ENCODE results near the gene OSBPL10. TPM values are rescaled to one million over a fixed set of nuclear protein-coding genes. Genes with fewer than 3 reads are reported as not detected.

The OSBPL10 gene
- total RNA-seq, 4 donors from 2014 or later: 12.5 to 38.3 (median 22.7) TPM

DNA sequence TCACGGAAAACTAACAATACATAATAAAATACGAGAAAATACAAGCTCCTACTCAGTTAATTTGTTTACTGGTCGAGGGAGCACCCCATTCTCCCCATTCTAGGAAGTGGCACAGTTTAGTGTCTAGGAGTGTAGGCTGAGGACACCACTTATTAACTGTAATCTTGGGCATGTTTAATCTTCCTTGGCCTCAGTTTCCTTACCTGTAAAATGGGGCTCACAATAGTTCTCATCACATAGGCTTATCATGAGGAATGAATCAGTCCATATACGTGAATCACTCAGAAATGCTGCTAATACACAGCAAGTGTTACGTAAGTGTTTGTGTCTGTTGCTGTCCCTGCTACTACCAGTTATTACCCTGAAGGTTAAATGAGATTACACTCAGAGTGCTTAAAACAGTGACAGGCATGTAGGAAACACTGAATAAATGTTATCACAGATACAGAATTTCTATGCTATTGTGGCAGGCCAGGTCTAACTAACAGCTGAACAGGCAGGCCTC, 210.2 kb downstream of the OSBPL10 start:
- Histone ChIP-seq H3K9me3 (no peaks in the 10 kb centered on the region), H3K4me1 (no peaks in the 10 kb centered on the region), H3K36me3 (no peaks in the 10 kb centered on the region), H3K27ac (no peak overlapping the region), H3K4me3 (no peak overlapping the region), H3K27me3 (no peaks in the 10 kb centered on the region)
- DNase-seq (ENCODE audit: low spot score in 2 of 2): no peak
- WGBS: 85% methylated on average over 5 of the region's 5 CpGs
- TF ChIP-seq POLR2AphosphoS5 (IDR thresholded peaks at IDR 0.05): no peak
- TF ChIP-seq POLR2A (IDR thresholded peaks at IDR 0.05): no peak
- TF ChIP-seq, protein P1, sequence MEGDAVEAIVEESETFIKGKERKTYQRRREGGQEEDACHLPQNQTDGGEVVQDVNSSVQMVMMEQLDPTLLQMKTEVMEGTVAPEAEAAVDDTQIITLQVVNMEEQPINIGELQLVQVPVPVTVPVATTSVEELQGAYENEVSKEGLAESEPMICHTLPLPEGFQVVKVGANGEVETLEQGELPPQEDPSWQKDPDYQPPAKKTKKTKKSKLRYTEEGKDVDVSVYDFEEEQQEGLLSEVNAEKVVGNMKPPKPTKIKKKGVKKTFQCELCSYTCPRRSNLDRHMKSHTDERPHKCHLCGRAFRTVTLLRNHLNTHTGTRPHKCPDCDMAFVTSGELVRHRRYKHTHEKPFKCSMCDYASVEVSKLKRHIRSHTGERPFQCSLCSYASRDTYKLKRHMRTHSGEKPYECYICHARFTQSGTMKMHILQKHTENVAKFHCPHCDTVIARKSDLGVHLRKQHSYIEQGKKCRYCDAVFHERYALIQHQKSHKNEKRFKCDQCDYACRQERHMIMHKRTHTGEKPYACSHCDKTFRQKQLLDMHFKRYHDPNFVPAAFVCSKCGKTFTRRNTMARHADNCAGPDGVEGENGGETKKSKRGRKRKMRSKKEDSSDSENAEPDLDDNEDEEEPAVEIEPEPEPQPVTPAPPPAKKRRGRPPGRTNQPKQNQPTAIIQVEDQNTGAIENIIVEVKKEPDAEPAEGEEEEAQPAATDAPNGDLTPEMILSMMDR (IDR thresholded peaks at IDR 0.05): no peak
- no peak for TF ChIP-seq EP300 (IDR thresholded peaks at IDR 0.05)

DNA sequence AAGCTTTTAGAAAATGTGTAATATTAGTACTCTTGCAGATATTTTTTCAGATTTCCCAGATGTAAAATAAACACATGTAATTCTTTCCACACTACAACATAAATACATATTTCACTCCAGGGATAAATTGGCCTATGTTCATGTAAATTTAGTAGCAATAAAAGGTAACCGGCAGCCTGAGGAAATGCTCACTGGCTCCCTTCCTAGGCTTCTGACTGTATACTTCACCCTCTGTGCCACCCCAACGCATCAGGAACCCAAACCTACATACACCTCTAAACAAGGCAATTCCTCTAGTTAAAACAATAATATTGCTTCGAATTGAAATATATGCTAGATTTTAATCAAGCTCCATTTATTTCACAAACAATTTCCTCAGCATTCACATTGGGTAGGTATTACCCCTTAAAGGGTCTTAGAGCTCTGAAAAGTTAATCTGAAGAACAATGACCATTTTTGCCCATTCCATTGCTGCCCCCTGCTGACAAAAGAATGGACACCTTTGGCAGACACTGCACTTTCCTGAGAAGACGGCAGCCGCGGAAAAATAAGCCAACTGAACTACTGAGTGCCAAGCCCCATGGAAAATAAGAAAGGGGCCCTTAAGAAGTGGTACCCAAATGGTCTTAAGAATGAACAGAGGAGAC, 212.5 kb downstream of the OSBPL10 start:
- Histone ChIP-seq H3K27me3 (no peaks in the 10 kb centered on the region), H3K27ac (no peak overlapping the region), H3K9me3 (no peaks in the 10 kb centered on the region), H3K4me3 (no peak overlapping the region), H3K36me3 (no peaks in the 10 kb centered on the region), H3K4me1 (no peaks in the 10 kb centered on the region)
- 31% methylated on average over 6 of the region's 6 CpGs for WGBS
- TF ChIP-seq EP300 (IDR thresholded peaks at IDR 0.05) (no peak), POLR2A (IDR thresholded peaks at IDR 0.05) (no peak)
- TF ChIP-seq, protein P1 (IDR thresholded peaks at IDR 0.05): peak; percentile 36 to 44
- no peak for DNase-seq (ENCODE audit: low spot score in 2 of 2)

DNA sequence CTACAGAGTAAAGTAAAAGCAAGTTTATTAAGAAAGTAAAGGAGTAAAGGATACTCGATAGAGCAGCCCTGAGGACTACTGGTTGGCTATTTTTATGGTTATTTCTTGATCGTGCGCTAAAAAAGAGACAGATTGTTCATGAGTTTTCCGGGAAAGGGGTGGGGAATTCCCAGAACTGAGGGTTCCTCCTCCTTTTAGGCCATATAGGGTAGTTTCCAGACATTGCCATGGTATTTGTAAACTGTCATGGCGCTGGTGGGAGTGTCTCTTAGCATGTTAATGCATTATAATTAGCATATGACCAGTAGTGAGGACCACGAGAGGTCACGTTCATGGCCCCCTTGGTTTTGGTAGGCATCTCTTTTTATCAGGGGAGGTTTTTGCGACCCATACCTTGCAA, 213.1 kb downstream of the OSBPL10 start:
- no peaks in the 10 kb centered on the region for H3K9me3 ChIP-seq
- TF ChIP-seq POLR2A (IDR thresholded peaks at IDR 0.05) (no peak), EP300 (IDR thresholded peaks at IDR 0.05) (no peak), POLR2AphosphoS5 (IDR thresholded peaks at IDR 0.05) (no peak)
- TF ChIP-seq, protein P1 (IDR thresholded peaks at IDR 0.05): no peak
- no peak overlapping the region for H3K27ac ChIP-seq
- H3K4me3 ChIP-seq: no peak overlapping the region
- no peaks in the 10 kb centered on the region for H3K27me3 ChIP-seq
- 87% methylated on average over 8 of the region's 8 CpGs for WGBS
- H3K36me3 ChIP-seq: no peaks in the 10 kb centered on the region
- DNase-seq (ENCODE audit: low spot score in 2 of 2): no peak
- H3K4me1 ChIP-seq: no peaks in the 10 kb centered on the region

DNA sequence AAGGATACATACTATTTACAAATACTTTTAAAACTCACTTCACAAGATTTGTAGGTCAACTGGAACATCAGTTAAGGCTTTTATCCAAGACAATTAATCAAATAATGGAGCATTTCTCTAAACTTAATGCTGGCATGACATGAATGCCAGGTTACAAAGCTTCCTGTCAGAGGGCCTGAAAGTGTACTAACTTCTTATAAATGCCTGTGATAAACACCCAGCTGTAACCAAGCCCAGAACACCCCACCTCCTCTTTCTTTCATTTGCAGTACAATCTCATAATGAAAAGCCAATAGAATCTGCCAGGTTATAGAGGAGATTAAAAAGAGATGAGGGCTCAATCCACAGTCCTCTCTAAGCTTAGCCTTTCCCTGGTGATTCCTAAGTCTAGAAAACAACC, 214.4 kb downstream of the OSBPL10 start:
- TF ChIP-seq, protein P1 (IDR thresholded peaks at IDR 0.05): no peak
- TF ChIP-seq EP300 (IDR thresholded peaks at IDR 0.05) (no peak), POLR2AphosphoS5 (IDR thresholded peaks at IDR 0.05) (no peak), POLR2A (IDR thresholded peaks at IDR 0.05) (no peak)
- Histone ChIP-seq H3K4me3 (no peak overlapping the region), H3K27me3 (no peaks in the 10 kb centered on the region), H3K4me1 (no peaks in the 10 kb centered on the region), H3K36me3 (no peaks in the 10 kb centered on the region), H3K27ac (no peak overlapping the region), H3K9me3 (no peaks in the 10 kb centered on the region)
- no peak for DNase-seq (ENCODE audit: low spot score in 2 of 2)

DNA sequence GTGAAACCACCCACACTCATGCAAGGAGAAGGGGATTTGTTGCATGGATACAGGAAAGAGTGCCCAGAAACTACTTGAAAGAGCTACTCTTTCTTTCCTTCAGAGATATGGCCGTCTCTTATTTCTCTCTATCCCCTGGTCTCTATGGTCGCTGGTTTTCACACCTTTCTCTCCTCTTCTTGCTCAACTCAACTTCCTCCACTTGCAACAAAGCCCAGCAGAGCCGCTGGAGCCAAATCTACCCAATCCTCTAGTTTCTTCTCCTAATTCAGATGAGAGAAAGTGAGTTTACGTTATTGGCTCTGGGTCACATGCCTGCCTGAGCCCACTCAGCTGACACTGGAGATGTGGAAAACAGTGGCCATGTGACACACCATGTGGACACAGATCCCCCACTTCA, 215.2 kb downstream of the OSBPL10 start:
- H3K4me1 ChIP-seq: no peaks in the 10 kb centered on the region
- no peaks in the 10 kb centered on the region for H3K36me3 ChIP-seq
- no peak for TF ChIP-seq POLR2A (IDR thresholded peaks at IDR 0.05)
- TF ChIP-seq EP300 (IDR thresholded peaks at IDR 0.05): no peak
- no peak for TF ChIP-seq POLR2AphosphoS5 (IDR thresholded peaks at IDR 0.05)
- TF ChIP-seq, protein P1 (IDR thresholded peaks at IDR 0.05): no peak
- no peak overlapping the region for H3K27ac ChIP-seq
- no peak for DNase-seq (ENCODE audit: low spot score in 2 of 2)
- WGBS: 88% methylated on average over 4 of the region's 4 CpGs
- no peaks in the 10 kb centered on the region for H3K9me3 ChIP-seq
- no peak overlapping the region for H3K4me3 ChIP-seq
- no peaks in the 10 kb centered on the region for H3K27me3 ChIP-seq
